NCI-H2029 treated with DMSO at 0.1 percent for 48 hours (cell line): Measurements from ENCODE around the gene NUDC.
"Not testable (repeated sequence)": the region's sequence is repeated elsewhere in the genome, so short reads cannot be mapped to it uniquely, and the experiment has no call there.

Experiments
- DNase-seq: peaks from one replicate; lab custom pipeline; 2025; lab: John Stamatoyannopoulos, UW

The NUDC gene

GRCh38 chr1:26921540-26922430, at the start of gene NUDC:
Gene NUDC (plus strand): TSS chr1:26921743. CDS start chr1:26921849, 106 bp downstream.
- peak; percentile 77 for DNase-seq

- not testable (repeated sequence) for DNase-seq
Measured at GRCh38 chr1:26873097-26873496, 48.4 kb upstream of the NUDC start.

- no peak for DNase-seq
Measured at GRCh38 chr1:26874896-26875295, 46.6 kb upstream of the NUDC start.

- DNase-seq: no peak
Measured at GRCh38 chr1:26877326-26877725, 44.2 kb upstream of the NUDC start.

- no peak for DNase-seq
Measured at GRCh38 chr1:26879793-26880192, 41.8 kb upstream of the NUDC start.

- DNase-seq: not testable (repeated sequence)
Measured at GRCh38 chr1:26881611-26882010, 39.9 kb upstream of the NUDC start.

- no peak for DNase-seq
Measured at GRCh38 chr1:26882696-26883463, 38.7 kb upstream of the NUDC start.

GRCh38 chr1:26887125-26887524, 34.4 kb upstream of the NUDC start:
- DNase-seq: no peak

- no peak for DNase-seq
Measured at GRCh38 chr1:26888231-26888630, 33.3 kb upstream of the NUDC start.

GRCh38 chr1:26889551-26890466, 31.7 kb upstream of the NUDC start, which contains the start of gene GPN2:
Gene GPN2 (minus strand): TSS chr1:26890283. CDS start chr1:26890096, 187 bp downstream.
- peak; percentile 17 for DNase-seq

- DNase-seq: no peak
Measured at GRCh38 chr1:26890467-26890796, 31.1 kb upstream of the NUDC start.

GRCh38 chr1:26894263-26894662, 27.3 kb upstream of the NUDC start:
- no peak for DNase-seq

GRCh38 chr1:26897351-26897750, 24.2 kb upstream of the NUDC start:
- no peak for DNase-seq

- DNase-seq: peak; percentile 63
Measured at GRCh38 chr1:26900001-26900814, 21.3 kb upstream of the NUDC start, which contains the start of gene GPATCH3. Gene GPATCH3 (minus strand): TSS chr1:26900467. CDS start chr1:26900442, 25 bp downstream.

- DNase-seq: no peak
Measured at GRCh38 chr1:26900815-26901511, 20.6 kb upstream of the NUDC start.

- no peak for DNase-seq
Measured at GRCh38 chr1:26907071-26907917, 14.2 kb upstream of the NUDC start.

- DNase-seq: no peak
Measured at GRCh38 chr1:26909951-26910342, 11.6 kb upstream of the NUDC start.

GRCh38 chr1:26910343-26911160, 11.0 kb upstream of the NUDC start:
- no peak for DNase-seq
